GM13976 (cell line): Measurements from ENCODE around the gene YIPF6.

ENCODE experiments used
- DNase-seq: peaks from one replicate; pipeline ENCODE4 v3.0.0; 2012; ENCODE audit warnings: low spot score
- CTCF ChIP-seq: IDR thresholded peaks from 2 replicates; pipeline ENCODE4 v1.5.1; 2012; ENCODE audit warnings: borderline replicate concordance, mild to moderate bottlenecking; ENCODE audit not compliant: insufficient read depth; ENCODE audit errors: extremely low read depth, missing control alignments, control extremely low read depth
- in situ Hi-C: fragments of 300-500 bp; cut with MboI; formaldehyde crosslinking; loops from one replicate; pipeline ENCODE4 v1.12.0; 2022; ENCODE audit warnings: low sequenced_read_pairs, mixed read lengths, inconsistent platforms; ENCODE audit not compliant: unreplicated experiment

Gene YIPF6

GRCh38 chrX:68570598-68570997 lies 71.7 kb downstream of the YIPF6 start:
- DNase-seq = no peak
- no peak for TF ChIP-seq CTCF
- in situ Hi-C loops = no loop called here

GRCh38 chrX:68571292-68571609 lies 72.4 kb downstream of the YIPF6 start:
- in situ Hi-C loops = no loop called here
- TF ChIP-seq CTCF = no peak

GRCh38 chrX:68571610-68572311 lies 72.9 kb downstream of the YIPF6 start:
- in situ Hi-C loops = no loop called here
- DNase-seq = peak; percentile 13
- no peak for TF ChIP-seq CTCF

More at GRCh38 chrX:68571292-68571609, 72.4 kb downstream of the YIPF6 start:
- no peak for DNase-seq

- TF ChIP-seq CTCF = no peak
- in situ Hi-C loops = no loop called here
- no peak for DNase-seq
These were observed 75.4 kb downstream of the YIPF6 start for GRCh38 chrX:68574240-68574639.

- no peak for DNase-seq
- TF ChIP-seq CTCF = no peak
- in situ Hi-C loops = no loop called here
These were observed 81.0 kb downstream of the YIPF6 start for GRCh38 chrX:68579810-68580209.

GRCh38 chrX:68584221-68584620 lies 85.4 kb downstream of the YIPF6 start:
- in situ Hi-C loops = no loop called here
- no peak for DNase-seq
- TF ChIP-seq CTCF = no peak
